Upper lobe of left lung (tissue), 4 donors: Measurements from ENCODE around the gene UGT2B17.

Experiments
- CTCF ChIP-seq, 6 experiments: fragments of 450-650 bp in 4 of 6; fragments of 200-600 bp in 2 of 6; sonication (generic) in 2 of 6; IDR thresholded peaks; one replicate each; pipeline ENCODE4 v1.5.1; 2016 to 2019; ENCODE audit warnings: antibody characterized with exemption in 6 of 6
- EP300 ChIP-seq, 4 donors: sonication (generic); formaldehyde crosslinking; IDR thresholded peaks; one replicate each; pipeline ENCODE4 v1.5.1; 2017; ENCODE audit warnings: antibody characterized with exemption in 4 of 4, control low read depth in 2 of 4
- POLR2A ChIP-seq, 4 donors: fragments of 450-650 bp; IDR thresholded peaks; one replicate each; pipeline ENCODE4 v1.5.1; 2016 to 2017; ENCODE audit warnings: antibody characterized with exemption in 4 of 4, mild to moderate bottlenecking in 2 of 4

DNA sequence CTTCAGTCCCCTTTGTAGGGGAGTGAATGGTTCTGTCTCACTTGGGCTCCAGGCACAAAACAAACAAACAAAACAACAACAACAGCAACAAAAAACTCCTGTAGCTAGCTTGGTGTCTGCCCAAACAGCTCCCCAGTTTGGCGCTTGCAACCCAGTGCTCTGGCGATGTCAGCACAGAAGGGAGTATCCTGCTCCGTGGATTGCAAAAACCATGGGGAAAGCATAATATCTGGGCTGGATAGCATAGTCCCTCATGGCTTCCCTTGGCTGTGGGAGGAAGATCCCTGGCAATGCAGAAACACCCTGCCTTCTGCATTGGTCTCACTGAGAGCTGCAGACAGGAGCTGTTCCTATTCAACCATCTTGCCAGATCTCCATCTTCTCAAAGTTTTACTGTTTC lies 39.7 kb downstream of the UGT2B17 start:
- TF ChIP-seq CTCF (IDR thresholded peaks at IDR 0.05) (no peak), POLR2A (IDR thresholded peaks at IDR 0.05) (no peak), EP300 (IDR thresholded peaks at IDR 0.05) (no peak)
